Measurements from ENCODE around the gene EPS8.
A peak's percentile ranks its signal among the peaks of the same experiment; 100 is the strongest.

Gene EPS8

DNA sequence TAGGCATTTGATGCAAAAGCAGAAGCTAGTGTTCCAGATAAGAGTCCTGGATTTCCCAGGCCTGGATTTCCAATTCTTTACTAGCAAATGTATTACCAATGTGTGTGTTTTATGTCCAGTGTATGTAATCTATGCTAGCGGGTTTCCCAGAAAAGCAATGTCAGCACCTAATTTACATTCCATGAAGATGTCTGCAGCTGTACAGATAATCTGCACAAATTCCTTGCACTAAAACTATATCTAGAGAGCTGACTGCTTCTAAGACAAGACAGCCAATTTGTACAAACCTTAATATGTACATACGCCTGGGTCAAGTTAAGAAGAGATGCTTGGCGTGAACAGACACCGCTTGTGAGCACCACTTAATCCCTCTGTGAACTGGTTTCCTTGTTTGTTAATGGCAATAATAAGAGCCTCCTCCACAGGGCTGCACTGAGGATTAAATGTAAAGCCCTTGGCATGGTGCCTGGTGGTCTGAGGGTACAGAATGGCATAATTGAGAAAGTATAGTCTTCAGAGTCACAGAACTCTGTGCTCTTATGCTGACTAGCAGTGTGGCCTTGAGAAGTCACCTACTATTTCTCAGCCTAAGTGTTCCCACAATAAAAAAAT is 185.6 kb downstream of the EPS8 start:
- DNase-seq (ENCODE audit: low read depth, low spot score) = no peak

DNA sequence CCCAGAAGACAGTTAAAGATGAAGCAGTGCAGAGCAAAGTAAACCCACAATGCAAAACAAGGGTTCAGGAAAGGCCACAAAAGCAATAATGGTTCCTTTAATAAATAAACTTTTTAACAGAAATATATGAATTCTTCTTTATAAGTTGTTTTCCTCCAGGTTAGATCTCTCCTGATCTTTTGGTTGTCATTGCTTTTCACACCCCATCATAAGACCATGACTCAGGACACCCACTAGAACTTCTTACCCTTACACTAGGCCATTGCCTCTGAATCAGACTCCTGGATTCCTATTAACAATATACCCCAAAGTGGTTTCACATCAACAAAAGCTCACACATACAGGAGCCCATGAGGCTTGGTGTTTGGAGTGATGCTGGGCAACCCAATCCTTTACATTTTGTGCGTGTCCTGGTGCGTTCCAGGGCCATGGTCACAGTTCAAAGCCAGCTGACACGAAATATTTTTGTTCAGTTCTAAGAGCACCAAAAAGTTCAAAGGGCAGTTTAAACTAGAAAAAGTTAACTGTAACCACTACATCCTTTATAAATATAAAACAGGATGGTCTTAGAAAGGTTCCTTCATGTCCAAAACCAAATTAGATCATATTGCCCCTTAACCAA is 187.0 kb downstream of the EPS8 start:
- no peak for DNase-seq (ENCODE audit: low read depth, low spot score)

DNA sequence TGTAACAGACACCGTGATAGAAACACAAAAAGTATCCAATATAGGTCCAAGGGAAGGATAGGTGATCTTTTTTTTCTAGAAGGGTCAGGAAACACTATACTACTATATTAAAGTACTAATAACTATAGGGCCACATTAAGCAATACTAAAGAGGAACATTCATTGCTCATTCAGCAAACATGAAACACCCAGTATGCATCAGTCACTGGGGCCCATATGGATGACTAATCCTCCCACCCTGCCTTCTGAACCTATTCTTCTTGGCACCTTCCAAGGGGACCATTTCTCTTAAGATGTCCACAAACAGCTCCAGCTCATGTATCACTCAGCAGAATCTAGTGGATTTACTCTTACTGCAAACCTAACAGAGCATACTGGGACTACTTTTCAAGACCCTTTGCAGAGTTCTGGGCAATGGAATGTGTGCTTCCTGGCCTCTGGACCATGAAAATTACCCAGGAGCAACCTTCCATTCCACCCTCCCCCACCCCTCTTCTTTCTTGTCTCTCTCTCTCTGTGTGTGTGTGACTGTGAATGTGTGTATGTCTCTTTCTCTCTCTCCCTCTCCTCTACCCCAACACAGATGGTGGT is 187.9 kb downstream of the EPS8 start:
- no peak for DNase-seq (ENCODE audit: low read depth, low spot score)

DNA sequence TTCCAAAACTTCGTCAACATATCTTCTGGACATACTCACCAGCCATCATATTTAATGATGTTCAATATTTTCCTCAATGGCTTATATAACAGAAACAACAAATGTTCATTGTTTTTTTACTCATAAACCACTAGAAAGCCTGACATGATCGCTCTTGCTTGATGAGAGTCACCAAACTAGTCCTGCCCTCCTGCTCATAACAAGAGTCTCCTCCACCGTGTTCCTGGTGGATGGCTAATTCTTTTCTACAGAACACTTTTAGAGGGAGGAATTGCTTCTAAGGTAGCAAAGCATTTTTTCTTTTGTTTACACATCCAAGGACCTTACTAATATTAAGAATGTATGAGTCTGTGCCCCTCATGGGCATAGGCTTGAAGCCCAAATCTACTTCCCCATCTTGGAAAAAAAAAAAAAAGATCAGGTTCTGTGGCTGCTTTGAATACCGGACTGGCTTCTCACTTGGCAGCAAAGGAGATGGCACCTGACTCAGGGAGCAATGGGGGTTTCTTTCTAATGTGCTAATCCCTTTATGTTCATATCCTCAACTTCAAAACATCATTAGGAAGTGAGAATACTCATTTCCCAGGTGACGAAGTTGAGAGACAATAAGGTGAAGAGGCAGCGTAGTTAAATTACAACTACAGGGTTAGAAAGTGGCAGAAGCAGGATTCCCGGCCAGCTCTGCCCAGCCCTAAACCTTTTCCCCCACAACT is 188.8 kb downstream of the EPS8 start:
- no peak for DNase-seq (ENCODE audit: low read depth, low spot score)

DNA sequence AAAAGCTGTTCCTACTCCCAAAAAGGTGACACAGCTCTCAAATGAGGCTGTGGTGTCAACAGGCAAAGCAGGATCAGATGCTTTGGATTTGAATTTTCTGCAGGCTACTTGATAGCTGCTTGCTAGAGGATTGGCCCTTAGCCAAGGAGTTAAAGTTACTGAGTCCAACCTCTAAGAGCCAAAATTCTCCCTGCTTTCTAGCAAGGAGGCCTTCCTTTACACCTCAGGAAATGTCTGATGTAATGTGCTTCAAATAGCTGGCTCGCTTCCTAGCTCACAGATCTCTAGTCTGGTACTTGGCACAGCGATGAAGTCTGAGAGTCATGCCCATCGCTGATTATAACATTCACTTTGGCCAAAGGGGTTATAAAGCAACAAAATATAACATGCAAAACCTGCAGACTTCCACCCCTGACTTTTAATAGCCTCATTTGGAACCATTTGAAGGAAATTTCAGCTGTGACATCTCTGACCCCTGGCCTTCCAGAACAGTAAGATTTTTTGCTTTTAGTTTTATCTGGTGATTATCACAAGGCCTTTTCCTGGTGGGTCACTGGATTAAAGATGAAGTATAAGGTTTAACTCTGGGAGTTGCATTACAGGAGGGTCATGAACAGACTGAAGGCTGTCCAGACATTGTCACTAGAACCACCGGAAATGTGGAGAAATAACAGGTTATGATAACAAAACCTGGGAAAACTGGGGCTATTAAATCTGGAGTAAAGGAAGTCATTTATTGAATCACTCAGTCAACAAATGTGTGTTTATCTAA is 189.7 kb downstream of the EPS8 start:
- DNase-seq (ENCODE audit: low read depth, low spot score) = no peak

DNA sequence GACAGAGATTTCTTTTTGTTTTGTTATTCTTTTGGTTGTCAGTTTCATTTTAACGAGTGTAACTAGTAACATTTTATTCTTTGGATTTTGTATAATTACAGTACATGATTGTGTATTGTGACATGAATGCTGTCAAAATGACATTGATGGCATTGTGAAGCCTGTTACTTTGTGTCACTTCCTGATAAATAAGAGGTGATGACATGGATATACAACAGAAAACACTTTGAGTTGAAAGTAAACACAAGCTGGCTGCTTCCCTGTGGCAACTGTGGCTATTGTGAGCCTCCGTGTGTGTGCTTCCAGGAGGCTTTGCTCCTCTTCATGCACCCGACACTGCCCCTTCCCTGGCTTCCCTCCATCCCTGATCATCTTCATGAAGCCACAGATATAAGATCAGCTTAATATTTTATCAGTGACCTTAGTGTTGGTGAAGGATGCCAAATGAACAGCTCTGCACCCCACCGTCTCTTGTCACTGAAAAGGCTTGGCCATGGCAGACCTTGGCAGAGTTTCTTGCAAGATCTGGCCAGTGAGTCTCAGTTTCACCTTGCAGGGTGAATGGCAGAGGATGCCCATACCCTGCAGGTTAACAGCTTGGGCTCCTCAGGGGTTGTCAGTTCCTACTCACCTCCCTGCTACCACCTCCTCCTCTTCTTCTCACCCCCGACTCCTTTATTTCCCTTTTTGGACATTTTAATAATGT is 191.9 kb downstream of the EPS8 start:
- no peak for DNase-seq (ENCODE audit: low read depth, low spot score)

DNA sequence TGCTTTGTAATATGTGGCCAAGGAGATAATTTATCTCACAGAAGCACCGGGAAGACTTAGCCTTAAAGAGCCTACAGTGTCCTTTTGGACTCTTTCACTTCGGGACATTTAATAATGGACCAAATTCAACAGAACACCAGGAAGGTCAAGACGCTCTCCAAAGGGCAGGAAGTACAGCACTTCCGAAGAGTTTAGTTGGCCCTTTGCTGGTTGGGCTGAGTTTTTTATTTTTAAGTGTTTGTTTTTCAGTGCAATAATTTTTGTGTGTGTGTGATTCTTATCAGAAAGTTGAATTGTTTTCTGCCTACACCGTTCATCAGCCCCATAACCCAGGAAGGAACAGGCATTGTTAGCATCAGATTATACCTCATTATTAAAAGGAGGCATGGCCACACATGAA is 193.0 kb downstream of the EPS8 start:
- DNase-seq (ENCODE audit: low read depth, low spot score) = no peak

DNA sequence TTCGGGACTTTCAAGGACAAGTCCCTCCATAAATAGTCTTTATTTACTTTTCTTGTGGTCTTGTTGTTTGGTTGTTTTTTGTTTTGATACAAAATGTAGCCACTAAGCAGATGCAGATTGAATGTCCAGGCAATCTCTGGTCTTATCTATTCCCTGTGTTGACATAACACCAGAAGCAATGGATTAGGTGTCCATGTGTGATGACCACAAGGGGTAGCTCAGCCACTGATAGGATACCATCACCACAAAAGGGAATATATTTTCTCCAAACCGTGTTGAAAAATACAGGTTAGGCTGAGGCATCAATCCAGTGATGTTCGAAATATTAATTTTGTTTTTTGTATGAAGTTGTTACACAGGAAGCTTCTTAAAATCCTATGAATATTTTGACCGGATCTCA is 196.3 kb downstream of the EPS8 start:
- no peak for DNase-seq (ENCODE audit: low read depth, low spot score)

DNA sequence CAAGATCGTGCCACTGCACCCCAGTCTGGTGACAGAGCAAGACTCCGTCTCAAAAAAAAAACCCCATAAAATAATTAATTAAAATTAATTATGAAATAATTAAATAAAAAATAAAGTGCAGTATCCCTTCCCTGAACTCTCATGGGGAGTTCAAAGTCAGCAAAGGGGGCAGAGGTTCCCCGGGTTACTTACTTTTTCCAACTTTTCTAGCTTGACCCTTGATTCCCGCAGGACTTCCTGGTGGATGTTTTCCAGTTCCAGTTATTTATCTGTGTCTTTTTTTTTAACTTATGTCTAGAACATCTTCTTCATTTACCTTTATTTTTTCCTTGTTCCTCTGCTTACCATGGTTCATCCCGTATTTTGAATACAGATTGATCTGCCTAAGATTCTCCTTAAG is 197.4 kb downstream of the EPS8 start:
- no peak for DNase-seq (ENCODE audit: low read depth, low spot score)

DNA sequence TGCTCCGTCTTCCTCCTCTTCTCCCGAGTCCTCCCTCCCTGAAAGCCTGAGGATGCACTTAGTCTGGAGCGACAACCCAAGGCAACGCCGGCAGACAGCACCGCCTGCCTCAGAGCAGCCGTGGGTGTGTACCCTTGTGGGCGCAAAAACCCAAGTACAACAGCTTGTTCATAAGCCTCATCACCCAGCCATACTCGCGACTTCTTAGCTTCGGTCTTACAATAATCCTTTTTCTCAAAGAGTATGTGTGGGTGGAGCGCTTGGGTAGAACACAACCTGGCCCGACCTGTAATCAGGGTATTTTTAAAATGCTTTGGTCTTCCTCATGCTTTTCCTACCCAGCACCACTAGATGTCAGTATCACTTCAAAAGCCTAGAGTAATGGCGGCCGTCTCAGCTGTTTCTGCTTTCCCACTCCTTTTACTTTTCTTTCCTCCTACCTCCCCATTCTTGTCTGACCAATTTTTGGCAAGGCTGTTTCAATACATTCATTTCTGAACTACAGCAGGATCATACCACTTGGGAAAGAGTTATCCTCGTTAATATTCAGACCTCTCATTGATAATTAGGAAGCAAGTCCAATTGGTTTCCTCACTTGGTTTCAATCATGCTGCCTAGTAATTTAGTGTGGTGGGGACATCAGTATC is 198.9 kb downstream of the EPS8 start:
- DNase-seq (ENCODE audit: low read depth, low spot score) = peak; percentile 27

DNA sequence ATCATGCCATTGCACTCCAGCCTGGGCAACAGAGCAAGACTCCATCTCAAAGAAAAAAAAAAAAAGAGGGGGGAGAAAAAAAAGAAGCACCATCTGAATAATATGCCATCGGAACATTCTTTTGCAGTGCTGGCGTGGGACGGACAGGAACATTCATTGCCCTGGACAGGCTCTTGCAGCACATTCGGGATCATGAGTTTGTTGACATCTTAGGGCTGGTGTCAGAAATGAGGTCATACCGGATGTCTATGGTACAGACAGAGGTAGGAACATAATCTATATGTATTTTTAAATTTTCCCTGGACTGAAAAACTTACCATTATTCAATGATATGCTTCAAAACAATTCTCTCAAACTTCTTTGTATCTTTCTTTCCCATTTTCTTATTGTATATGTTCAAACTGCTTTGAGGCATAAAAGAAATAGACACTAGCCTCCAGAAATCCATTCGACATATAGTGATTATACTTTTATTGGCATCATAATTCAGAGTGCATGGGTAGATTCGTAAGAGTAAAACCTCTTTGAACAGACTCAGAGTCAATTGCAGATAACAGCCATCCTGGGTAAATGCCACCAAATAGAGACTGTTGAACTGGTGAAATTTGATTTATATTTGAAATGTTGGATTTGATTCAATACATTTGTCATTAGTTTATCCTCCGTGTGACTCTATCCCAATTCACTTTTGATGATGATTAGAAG is 199.7 kb downstream of the EPS8 start:
- DNase-seq (ENCODE audit: low read depth, low spot score) = no peak

DNA sequence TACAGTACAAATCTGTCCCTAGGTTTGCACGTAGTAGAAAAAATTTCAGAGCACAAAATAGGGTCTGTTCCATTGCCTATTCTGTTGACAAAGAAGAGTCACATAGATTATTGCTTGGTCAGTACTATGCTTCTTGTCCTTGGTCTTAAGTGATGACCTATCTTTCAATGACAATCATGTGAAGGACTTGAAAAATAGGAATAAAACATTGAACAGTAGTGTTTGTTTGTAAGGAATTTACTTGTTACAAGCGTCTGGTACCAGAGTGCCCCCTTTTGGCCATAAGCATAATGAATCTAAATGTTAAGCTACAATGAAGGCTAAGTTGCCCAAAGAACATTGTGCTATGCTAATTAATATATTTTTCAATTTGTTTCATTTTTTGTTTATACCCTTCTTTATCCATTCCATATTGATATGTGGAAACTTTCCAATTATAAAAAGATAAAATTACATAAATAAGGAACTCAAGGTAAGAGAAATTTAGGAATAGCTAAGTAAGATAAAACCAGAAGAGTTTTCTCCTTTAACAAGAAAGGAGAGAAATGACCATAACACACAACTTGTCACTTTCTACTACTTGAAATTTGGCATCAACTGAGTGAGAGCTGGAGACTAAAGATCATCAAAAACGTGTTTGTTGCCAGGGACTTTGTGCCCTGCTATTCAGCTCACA is 204.7 kb downstream of the EPS8 start:
- no peak for DNase-seq (ENCODE audit: low read depth, low spot score)

DNA sequence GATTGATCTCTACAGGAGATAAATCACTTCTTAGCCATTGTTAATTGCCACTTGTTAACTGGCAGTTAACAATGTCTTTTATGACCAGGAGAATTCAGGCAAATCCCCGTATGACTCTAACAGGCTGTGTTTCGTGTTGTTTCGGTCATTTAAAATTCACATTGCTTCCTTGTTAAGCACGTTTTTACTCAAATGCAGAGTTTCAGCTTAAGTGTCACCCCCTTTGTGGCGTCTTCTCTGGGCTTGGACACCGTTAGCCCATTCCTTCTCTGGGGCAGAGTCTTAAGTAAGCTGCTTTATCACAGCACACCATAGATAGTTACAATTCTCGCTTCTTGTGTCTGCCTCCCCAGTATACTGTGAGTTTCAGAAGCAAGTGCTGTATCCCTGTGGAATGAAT is 205.4 kb downstream of the EPS8 start:
- no peak for DNase-seq (ENCODE audit: low read depth, low spot score)

DNA sequence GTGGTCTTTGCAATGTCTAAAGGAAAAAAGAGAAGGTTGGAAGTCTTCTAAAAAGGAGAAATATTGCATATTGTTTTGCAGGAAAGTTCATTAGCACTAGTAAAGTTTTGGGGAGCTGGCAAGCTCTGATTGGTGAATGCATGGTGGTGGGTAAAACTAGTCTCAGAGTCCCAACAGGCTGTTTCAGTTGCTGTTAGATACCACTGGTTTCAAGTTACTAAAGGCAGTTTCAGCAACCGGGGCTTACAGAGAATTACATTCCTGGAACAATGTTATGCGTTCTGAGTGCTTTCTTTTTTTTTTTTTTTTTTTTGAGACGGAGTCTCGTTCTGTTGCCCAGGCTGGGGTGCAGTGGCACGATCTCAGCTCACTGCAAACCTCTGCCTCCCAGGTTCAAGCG is 208.2 kb downstream of the EPS8 start:
- no peak for DNase-seq (ENCODE audit: low read depth, low spot score)

DNA sequence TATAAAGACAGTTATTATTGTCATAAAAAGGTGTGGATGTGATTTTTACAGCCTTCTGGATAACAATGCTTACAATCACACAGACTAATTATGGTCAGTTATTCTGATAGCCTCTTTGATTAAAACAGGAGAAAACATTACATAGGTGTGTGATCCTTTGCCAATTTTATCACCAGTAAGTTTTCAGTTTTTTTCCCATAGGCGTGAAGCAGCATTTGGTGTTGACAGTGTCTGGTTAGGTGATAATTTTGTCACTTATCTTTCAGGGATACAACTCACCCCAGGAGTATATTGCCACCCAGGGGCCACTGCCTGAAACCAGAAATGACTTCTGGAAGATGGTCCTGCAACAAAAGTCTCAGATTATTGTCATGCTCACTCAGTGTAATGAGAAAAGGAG is 208.8 kb downstream of the EPS8 start:
- DNase-seq (ENCODE audit: low read depth, low spot score) = no peak

DNA sequence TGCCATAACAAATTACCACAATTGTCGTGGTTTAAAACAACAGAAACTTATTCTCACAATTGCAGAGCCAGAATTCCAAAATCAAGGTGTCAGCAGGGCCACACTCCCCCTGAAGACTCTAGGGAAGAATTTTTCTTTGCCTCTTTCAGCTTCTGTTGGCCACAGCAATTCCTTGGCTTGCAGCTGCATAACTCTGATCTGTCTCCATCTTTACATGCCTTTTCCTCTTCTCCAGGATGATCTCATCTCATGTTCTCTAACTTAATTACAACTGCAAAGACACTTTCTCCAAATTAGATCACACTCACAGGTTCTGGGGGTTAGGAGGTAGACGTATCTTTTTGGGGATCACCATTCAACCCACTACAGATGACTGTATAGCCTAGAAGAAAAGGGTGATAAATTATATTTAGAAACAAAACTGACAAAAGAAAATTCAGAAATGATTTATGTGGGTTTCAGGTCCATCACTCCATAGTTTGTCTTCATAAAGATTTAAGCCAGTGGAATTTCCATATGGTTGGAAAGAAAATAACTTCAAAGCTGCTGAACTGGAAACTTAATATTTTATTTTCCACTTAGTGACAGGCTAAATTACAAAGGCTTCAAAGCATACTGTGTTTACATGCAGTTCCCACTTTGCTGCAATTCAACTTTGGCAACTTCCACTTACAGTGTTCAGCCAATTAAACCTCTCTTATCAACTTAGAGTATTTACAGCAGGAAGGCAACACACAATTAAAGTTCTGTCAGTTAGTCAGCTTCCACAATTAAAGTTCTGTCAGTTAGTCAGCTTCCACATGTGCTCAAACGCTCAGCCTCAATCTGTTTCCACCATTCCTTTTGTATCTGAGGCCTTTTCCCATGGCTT is 213.3 kb downstream of the EPS8 start:
- no peak for DNase-seq (ENCODE audit: low read depth, low spot score)

DNA sequence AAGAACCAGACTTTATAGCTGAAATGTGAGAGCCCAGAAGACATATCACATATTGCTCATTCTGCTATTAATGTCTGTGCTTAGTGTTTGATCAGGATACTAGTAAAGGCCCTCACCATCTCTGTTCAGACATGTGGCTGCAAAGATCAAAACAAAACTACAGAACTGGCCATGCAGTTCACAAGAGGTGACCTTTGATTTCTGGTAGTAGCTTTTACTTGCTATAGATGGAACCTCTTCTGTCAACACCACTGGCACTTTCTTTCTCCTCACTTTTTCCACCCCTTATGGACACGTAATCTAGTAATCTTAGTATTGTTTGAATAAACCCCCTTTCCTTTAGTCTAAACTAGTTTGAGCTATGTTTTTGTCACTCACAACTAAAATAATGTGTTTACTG is 214.8 kb downstream of the EPS8 start:
- no peak for DNase-seq (ENCODE audit: low read depth, low spot score)
